Measurements from ENCODE around the gene EEF2K.

DNA sequence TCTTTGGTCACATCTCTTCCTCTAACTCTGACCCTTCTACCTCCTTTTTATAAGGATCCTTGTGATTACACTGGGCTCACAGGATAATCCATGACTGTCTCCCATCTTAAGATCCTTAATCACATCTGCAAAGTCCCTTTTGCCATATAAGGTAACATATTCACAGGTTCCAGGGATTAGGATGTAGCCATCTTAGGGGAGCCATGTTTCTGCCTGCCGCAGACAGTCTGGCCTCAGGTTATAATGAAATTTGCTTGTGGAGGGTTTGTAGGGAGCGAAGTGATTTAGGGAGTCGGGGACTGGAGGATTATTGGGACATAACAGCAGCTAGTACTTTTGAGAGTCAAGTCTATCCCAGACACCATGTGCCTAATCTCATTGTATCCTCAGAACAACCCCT is 7.7 kb downstream of the EEF2K start:
- TF ChIP-seq EP300 (IDR thresholded peaks at IDR 0.05; ENCODE audit: low read depth) (no peak), CTCF (IDR thresholded peaks at IDR 0.05) (no peak), POLR2A (IDR thresholded peaks at IDR 0.05) (no peak)
